Measurements from ENCODE around the gene BICRA.

BICRA gene

DNA sequence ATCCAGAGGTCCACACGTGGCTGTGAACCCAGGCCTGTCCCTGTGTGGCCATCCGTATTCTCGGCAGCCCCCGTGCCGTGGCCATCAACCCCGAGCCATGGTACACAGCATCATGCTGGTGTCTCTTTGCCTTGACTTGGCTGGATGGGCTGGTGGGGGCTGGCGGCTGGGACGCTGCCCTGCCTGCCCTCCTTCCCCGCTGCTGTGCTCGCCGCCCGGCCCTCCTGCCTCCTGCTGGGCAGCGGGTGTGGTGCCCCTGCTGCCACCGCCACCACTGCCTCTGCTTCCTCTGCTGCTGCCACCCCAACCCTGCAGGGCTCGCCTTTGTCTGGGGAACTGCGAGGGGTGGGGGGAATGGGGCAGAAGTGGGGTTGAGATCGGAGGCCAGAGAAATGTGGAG lies 84.6 kb downstream of the BICRA start:
- FAIRE-seq: no peak
- DNase-seq (ENCODE audit: low spot score): no peak

DNA sequence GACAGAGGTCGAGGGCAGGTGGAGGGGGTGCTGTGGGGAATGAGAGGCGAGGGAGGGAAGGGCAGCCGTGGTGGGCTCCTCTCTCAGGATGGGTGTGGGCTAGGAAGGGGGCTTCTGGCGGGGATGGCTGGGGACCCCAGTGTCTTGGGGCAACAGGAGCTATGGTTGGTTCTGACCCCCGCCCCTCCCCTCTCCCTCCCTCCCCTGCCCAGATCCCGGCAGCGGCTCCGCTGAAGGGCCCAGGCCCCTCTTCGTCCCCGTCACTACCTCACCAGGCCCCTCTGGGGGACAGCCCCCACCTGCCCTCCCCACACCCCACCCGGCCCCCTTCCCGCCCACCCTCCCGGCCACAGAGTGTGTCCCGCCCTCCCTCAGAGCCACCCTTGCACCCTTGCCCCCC lies 85.0 kb downstream of the BICRA start:
- FAIRE-seq: no peak

DNA sequence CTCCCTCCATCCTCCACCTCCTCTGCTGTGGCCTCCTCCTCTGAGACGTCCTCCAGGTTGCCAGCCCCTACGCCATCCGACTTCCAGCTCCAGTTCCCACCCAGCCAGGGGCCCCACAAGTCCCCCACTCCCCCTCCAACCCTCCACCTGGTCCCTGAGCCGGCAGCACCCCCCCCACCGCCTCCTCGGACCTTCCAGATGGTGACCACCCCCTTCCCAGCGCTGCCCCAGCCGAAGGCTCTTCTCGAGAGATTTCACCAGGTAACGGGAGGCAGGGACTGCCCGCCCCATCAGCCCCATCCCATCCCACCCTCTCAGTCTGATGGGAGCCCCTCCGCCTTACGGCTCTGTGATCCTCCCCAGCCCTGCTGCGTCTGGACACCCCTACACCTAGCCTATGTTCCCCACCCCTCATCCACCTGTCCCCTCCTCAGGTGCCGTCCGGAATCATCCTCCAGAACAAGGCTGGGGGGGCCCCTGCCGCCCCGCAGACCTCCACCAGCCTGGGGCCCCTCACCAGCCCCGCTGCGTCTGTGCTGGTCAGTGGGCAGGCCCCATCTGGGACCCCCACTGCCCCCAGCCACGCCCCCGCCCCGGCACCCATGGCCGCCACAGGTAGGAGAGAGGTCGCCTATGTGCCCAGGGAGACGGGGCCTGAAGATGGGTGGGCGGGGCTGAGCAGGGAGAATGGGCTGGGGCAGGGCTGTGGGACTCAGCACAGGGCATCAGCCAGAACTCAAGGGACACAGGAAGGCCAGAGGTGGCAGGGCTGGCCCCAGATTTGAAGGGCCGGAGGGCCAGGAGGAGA lies 85.7 kb downstream of the BICRA start:
- FAIRE-seq (no peak), DNase-seq (ENCODE audit: low spot score) (no peak)

More for the DNA sequence above, 85.0 kb downstream of the BICRA start:
- DNase-seq (ENCODE audit: low spot score): no peak

DNA sequence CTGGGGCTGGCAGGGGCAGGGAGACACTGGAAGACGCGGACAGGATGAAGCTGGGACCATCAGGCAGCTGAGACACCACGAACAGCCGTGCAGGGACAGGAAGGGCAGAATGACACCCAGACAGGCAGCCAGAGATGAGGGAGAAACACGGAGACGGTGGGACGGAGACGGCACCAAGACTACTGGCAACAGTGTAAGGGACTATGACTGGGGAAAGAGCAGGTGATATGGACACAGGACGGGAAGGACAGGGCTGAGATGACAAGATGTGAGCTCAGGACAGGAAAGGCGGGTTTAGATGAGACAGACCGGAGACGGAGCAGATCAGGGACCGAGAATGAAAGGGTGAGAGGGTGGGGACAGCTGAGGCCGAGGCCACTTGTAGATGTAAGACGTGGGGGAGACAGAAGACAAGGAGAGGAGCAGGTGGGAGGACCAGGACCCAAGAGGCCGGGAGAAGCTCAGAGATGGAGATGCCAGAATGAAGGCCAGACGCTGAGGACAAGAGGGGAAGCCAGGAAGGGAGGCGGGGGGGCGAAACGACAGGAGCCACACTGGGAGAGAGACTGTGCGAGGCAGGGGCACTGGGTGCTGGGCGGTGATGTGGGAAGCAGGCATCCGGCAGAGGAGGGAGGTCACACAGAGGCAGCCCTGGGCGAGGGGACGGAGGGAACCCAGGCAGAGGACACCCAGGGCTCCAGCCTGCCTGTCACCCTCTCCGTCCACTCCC lies 86.8 kb downstream of the BICRA start:
- no peak for DNase-seq (ENCODE audit: low spot score)
- no peak for FAIRE-seq

DNA sequence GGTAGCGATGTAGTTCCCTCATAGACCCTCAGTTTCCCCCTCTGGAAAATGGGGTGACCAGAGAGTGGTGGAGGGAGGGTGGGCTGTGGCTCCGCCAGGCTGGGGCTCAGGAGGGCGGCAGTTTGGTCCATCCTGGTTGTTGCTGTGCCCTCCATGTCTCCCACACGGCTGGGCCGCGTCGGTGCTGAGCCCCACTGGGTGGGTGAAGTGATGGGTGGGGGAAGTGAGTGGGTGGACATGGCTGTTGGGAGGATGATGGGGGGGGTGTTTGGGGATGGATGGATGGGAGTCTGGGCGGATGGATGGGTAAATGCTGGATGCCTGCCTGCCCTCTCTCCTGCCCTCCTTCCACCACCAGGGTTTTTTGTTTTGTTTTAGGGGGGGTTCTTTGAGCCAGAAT lies 87.7 kb downstream of the BICRA start:
- no peak for DNase-seq (ENCODE audit: low spot score)
- FAIRE-seq: no peak

DNA sequence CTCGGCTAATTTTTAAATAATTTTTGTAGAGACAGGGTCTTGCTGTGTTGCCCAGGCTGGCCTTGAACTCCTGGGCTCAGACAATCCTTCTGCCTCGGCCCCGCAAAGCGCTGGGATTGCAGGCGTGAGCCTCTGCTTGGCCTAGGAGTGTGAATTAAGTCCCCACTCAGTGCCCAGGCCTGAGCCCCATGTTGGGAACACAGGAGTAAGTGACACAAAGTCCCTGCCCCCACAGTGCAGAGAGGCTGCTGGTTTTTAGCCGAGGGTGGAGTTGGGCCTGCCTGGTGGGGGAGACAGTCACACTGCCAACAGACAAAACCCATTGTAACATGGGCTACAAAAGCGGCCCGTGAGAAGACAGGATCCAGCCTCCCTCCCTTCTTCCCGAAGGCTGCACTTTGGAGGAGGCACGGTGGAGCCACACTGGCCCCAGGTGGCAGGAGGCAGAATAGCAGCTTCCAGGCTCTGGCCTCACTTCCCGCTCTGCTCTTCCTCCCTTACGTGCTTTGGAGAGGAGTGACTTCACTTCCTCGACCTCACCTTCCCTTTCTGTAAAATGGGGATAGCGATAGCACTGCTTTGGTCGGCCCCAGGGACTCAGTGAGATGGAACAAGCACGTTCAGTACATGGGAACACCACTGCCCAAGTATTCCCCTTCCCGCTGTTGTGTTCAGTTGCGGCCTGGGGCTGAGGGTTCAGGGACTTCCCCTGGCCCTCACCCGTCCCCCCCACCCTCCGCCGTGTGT lies 89.1 kb downstream of the BICRA start:
- FAIRE-seq (no peak), DNase-seq (ENCODE audit: low spot score) (peak; percentile 59)

DNA sequence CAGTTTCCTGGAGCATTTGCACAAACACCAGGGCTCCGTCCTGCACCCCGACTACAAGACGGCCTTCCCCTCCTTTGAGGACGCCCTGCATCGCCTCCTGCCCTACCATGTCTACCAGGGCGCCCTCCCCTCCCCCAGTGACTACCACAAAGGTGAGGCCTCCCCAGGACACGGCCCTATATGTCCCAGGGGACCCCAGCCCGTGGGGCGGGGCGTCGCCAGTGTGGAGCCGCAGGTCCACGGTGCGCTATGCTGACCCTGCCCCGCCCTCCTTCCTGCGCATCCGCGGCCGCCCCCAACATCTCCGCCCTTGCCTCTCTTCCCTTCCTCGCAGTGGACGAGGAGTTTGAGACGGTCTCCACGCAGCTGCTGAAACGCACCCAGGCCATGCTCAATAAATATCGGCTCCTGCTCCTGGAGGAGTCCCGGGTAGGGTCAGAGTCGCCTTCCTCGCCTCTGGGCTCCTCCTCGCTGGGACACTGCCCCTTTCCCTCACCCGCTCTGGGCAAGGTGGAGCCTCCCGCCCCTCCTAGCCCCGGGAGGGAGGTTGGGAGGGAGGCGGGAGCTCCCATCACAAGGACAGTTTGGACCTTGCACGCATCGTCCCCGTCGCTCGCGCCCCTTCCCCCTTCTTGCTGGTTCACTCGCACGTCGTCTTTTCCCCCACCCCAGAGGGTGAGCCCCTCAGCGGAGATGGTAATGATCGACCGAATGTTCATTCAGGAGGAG lies 89.9 kb downstream of the BICRA start:
- no peak for FAIRE-seq

DNA sequence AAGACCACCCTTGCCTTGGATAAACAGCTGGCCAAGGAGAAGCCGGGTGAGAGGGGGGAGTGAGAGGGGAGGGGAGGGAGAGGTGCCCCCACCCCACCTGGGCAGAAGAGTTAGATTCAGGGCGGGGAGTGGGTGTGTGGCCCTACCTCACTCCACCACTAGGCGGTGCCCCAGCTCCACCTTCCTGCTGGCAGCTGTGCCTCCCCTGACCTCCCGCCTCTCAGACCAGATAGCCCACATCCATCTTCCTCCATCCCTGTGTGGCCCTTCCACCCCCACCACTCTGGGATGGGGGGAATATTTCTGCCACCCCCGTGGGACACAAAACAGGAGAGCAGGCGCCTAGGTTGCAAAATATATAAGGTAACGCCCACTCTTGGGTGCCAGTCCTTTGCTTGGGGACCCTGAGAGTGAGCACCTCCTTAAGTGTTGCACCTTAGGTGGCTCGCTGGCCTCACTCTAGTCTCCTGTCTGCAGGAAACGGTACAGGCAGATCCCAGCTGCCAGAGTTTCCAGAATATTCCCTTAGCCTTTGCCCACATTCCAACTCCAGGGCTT lies 90.5 kb downstream of the BICRA start:
- FAIRE-seq: no peak
- DNase-seq (ENCODE audit: low spot score): no peak

More for the DNA sequence above, 89.9 kb downstream of the BICRA start:
- no peak for DNase-seq (ENCODE audit: low spot score)

DNA sequence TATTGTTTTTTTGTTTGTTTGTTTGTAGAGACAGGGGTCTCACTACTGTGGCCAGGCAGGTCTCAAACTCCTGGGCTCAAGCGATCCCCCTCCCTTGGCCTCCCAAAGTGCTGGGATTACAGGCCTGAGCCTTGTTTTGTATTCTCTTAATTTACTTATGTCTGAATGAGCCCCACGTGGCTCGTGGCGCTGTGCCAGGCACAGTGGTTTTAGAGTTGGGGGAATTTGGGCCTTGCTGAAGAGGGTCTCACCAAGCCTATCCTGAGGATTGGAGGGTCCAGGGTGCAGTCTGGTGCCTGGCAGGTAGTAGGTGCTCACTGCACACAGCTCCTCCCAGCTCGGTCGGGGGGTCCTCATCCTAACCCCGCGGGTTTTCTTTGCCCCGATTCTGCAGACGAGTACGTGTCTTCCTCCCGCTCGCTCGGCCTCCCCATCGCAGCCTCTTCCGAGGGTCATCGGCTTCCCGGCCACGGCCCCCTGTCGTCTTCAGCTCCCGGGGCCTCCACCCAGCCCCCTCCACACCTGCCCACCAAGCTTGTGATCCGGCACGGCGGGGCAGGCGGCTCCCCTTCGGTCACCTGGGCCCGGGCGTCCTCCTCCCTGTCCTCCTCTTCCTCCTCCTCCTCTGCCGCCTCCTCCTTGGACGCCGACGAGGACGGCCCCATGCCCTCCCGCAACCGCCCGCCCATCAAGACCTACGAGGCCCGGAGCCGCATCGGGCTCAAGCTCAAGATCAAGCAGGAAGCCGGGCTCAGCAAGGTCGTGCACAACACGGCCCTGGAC lies 92.2 kb downstream of the BICRA start:
- no peak for FAIRE-seq
- no peak for DNase-seq (ENCODE audit: low spot score)

DNA sequence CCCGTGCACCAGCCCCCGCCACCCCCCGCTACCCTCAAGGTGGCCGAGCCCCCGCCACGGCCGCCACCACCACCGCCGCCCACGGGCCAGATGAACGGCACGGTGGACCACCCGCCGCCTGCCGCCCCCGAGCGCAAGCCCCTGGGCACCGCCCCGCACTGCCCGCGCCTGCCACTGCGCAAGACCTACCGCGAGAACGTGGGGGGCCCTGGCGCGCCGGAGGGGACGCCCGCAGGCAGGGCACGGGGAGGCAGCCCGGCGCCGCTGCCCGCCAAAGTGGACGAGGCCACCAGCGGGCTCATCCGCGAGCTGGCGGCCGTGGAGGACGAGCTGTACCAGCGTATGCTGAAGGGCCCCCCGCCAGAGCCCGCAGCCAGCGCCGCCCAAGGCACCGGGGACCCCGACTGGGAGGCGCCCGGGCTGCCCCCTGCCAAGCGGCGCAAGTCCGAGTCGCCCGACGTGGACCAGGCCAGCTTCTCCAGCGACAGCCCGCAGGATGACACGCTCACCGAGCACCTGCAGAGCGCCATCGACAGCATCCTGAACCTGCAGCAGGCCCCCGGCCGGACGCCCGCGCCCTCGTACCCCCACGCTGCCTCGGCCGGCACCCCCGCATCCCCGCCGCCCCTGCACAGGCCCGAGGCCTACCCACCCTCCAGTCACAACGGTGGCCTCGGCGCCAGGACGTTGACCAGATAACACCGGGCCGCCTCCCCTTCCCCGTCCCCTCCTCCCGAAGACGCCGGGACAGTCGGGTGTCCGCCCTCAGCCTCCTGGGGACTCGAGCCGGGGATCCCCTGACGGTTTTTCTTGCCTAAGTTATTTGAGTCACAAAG lies 93.0 kb downstream of the BICRA start:
- DNase-seq (ENCODE audit: low spot score): no peak
- FAIRE-seq: no peak

DNA sequence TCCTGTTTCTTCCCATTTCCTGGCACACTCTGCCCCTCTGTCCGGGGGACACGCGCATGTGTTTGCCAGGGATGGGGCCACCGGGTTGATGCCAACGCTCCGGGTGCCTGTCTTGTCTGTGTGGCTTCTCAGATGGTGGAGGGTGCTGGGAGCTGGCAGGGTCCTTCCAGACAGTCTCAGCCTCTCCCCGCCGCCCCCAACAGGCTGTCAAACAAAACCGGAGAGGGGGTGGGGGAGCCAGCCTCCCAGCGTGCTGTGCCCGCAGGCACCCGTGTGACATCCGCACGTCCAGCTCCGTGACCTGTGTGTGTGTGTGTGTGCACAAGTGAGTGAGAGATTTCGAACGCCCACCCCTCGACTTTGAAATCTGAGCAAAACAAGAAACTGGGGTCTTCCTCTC lies 93.7 kb downstream of the BICRA start:
- DNase-seq (ENCODE audit: low spot score): no peak
- no peak for FAIRE-seq

DNA sequence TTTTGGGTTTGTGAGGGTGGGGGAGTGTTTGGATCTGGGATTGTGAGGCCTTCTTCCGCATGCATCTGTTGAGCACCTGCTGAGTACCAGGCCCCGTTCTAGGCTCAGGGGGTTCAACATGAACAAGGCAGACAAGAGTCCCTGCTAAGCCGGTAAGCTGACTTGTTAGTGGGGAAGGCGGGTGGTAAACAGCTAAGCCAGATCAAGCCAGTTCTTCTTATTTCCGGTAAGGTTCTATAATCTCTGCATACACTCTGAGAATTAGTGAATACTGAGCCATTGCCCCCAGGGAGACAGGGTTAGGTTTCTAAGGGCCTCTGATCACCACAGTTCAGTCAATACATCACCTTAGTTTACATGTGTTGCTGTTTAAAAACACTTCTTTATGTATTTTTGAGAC lies 94.4 kb downstream of the BICRA start:
- FAIRE-seq: no peak
- DNase-seq (ENCODE audit: low spot score): no peak

DNA sequence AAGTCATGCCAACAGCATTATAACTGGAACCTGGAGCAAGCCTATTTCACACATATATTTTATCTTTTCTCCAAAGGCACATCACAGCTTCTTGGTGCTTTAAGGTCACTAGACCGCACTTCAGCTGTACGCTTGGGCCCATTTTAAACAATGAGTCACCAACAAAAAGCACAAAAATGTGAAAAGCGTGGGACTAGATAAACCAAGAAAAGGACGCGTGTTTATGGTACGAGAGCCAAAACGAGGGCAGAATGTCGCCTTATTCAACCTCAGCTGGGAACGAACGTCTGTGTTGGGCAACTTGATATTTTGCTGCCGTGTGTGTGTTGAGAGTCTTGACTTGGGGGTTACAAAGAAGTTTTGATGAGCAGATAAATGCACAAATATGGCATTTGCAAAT lies 95.1 kb downstream of the BICRA start:
- DNase-seq (ENCODE audit: low spot score) (no peak), FAIRE-seq (no peak)

DNA sequence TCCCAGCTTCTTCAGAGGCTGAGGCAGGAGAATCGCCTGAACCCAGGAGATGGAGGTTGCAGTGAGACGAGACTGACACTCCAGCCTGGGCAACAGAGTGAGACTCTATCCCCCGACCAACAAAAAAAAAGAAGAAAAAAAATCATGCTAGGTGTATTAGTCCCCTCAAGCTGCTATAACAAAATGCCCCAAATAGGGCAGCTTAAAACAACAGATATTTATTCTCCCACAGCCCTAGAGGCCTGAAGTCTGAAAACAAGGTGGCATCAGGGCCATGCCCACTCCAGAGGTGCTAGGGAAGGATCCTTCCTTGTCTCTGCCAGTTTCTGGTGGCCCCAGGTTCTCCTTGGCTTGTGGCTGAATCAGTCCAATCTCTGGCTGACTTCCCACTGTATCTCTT lies 95.7 kb downstream of the BICRA start:
- FAIRE-seq: no peak
- no peak for DNase-seq (ENCODE audit: low spot score)

DNA sequence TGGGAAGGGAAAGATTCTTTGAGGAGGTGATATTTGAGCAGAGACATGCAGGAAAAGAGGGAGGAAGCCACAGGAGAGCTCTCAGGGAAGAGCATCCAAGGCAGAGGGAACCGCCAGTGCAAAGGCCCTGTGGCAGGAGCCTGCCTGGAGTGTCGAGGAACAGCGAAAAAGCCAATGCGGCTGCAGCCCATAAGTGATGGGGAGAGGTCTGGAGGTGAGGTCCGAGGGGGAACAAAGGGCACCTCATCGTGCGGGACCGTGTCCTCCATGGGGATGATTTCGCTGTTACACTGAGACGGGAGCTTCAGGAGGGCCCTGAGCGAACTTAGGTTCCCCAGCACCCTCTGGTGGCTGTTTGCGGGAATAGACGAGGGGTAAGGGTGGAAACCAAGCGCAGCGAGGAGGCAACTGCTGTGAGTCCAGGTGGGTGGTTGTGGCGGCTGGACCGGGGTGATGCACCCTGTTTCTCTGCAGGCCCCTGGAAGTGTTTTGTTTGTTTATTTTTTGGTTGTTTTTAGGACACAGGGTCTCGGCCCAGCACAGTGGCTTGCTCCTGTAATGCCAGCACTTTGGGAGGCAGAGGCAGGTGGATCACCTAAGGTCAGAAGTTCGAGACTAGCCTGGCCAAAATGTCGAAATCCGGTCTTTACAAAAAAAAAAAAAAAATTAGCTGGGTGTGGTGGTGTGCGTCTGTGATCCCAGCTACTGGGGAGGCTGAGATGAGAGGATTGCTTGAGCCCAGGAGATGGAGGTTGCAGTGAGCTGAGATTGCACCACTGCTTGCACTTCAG lies 98.4 kb downstream of the BICRA start:
- DNase-seq (ENCODE audit: low spot score) (peak; percentile 43), FAIRE-seq (no peak)

DNA sequence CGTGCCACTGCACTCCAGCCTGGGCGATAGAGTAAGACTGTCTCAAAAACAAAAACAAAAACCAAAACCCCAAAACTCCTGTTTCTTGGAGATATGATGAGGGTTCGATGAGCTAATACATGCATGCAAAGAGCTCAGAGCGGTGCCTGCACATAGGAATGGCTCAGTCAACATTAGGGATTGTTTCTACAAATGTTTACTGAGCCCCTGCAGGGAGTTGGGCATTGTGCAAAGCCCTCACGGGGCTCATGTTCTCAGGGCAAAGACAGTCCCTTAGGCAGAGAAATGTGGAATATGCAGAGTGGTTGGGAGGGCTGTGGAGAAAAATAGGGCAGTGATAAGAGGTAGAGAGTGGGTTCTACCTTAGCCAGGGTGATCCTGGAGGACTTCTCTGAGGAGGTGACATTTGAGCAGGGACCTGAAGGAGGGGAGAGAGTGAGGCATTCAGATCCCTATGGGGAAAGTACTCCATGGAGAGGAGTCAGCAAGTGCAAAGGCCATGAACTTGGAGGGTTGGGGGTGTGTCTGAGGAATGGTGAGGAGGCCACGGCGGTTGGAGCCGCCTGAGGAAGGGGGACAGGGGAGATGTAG lies 102.8 kb downstream of the BICRA start:
- DNase-seq (ENCODE audit: low spot score): no peak
- no peak for FAIRE-seq

DNA sequence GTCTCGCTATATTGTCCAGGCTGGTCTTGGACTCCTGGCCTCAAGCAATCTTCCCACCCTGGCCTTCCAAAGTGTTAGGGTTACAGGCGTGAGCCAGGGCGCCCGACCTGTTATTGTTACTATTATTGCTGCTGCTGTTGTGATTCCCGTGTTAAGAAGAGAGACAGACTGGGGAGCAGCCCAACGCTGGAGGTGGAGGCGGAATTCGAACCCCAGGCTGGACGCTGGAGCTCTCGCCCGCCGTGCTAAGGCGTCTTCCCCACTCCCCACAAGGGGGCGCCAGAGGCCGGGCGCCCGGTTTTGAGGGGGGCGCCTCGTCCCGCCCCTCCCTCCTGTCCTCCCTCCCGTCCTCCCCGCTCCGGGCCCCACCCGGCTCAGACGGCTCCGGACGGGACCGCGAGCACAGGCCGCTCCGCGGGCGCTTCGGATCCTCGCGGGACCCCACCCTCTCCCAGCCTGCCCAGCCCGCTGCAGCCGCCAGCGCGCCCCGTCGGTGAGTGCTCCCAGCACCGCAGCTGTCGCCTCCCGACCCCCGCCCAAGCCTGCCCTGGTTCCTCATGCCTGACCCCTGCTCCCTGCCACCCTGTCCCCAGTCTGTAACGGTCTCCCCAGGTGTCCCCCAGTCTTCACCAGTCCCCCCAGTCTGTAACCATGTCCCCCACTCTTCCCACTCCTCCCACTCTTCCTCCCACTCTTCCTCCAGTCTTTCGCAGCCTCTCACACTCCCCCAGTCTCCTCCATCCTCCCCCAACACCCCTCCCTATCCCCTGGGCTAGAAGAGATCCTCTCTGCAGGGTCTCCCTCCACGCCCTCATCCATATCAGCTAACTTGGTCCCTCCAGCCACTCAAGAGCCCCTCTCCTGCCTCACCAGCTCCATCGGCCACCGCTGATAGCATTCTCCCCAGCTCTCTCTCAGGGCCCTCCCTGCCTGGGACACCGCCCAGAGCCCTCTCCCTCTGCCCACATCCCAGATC lies 104.4 kb downstream of the BICRA start, which contains the start of gene EHD2:
Gene EHD2, plus strand, starts transcription at position 377 of the 976 bp plus-strand sequence. CDS start 3,191 bp downstream, outside the sequence.
- FAIRE-seq (no peak), DNase-seq (ENCODE audit: low spot score) (peak; percentile 20)
